HCT116 (cell line): ENCODE results near the gene B4GALT3. TPM values are rescaled to one million over a fixed set of nuclear protein-coding genes. Genes with fewer than 3 reads are reported as not detected.
A peak's percentile ranks its signal among the peaks of the same experiment; 100 is the strongest.

Experiments
- ATAC-seq: fragments of 200-7000 bp; cut with Tn5 transposase; 2 replicates; pipeline ENCODE4 v1.9.1; 2020; ENCODE audit warnings: mild to moderate bottlenecking, moderate library complexity
- BruUV-seq: library from RNA; stranded (reverse); fragments of 400-500 nt; replicated peaks from 2 replicates; lab custom pipeline; 2021; lab: Mats Ljungman, UMichigan
- CTCF ChIA-PET: fragments of 300-600 bp; sonication (Branson Sonifier 250); formaldehyde crosslinking; loops from one replicate; lab custom pipeline; 2021; ENCODE audit warnings: antibody characterized with exemption; lab: Charles Lee
- POLR2A ChIA-PET: fragments of 300-600, 350-600 bp; sonication (Branson Sonifier 250); formaldehyde crosslinking; loops from one replicate; lab custom pipeline; 2021; ENCODE audit warnings: antibody characterized with exemption; lab: Charles Lee
- RAD21 ChIA-PET, 2 experiments: fragments of 300-600 bp; sonication (Branson Sonifier 250); formaldehyde crosslinking; loops; one replicate each; lab custom pipeline; 2023; ENCODE audit warnings: low total read pairs in 2 of 2; ENCODE audit not compliant: uncharacterized antibody in 2 of 2, unreplicated experiment in 2 of 2, low non-redundant PET in 1 of 2; lab: Charles Lee
- DNase-seq: peaks from one replicate; pipeline ENCODE4 v3.0.0-alpha.2; 2010; ENCODE audit warnings: low read depth, low spot score
- H2AFZ ChIP-seq: fragments of 200-600 bp; shearing (Covaris generic), sonication (generic); 2 replicates; pipeline ENCODE4 v1.6.1; 2017; ENCODE audit warnings: low read depth, mixed run types, mixed read lengths, antibody characterized with exemption, low read length; ENCODE audit not compliant: poor library complexity, severe bottlenecking
- H3K27ac ChIP-seq: 2 replicates; pipeline ENCODE4 v1.5.1; 2012; ENCODE audit warnings: low read depth, low read length
- H3K27me3 ChIP-seq: fragments of 200-600 bp; sonication (generic); 2 replicates; pipeline ENCODE4 v1.6.1; 2016; ENCODE audit warnings: mixed run types, low read length, mixed read lengths; ENCODE audit not compliant: insufficient read depth
- H3K36me3 ChIP-seq, 2 experiments: fragments of 200-500 bp in 1 of 2; fragments of 200-600 bp in 1 of 2; sonication (Bioruptor generic) in 1 of 2; sonication (generic) in 1 of 2; 2 replicates each; pipeline versions ENCODE4 v1.5.1 to v1.6.1; 2014 to 2016; ENCODE audit warnings: low read length in 2 of 2, inconsistent platforms in 1 of 2, mixed read lengths in 1 of 2, mixed run types in 1 of 2; ENCODE audit not compliant: insufficient read depth in 2 of 2, control insufficient read depth in 1 of 2
- H3K4me1 ChIP-seq, 2 experiments: fragments of 200-600 bp in 1 of 2; sonication (generic) in 1 of 2; 2 replicates each; pipeline versions ENCODE4 v1.5.1 to v1.6.1; 2012 to 2017; ENCODE audit warnings: low read length in 2 of 2, inconsistent platforms in 1 of 2, mild to moderate bottlenecking in 1 of 2, mixed read lengths in 1 of 2, mixed run types in 1 of 2, moderate library complexity in 1 of 2; ENCODE audit not compliant: insufficient read depth in 2 of 2, control insufficient read depth in 1 of 2
- H3K4me2 ChIP-seq: fragments of 200-600 bp; sonication (generic); 2 replicates; pipeline ENCODE4 v1.6.1; 2017; ENCODE audit warnings: mixed run types, low read length, mixed read lengths
- H3K4me3 ChIP-seq, 2 experiments: fragments of 200-600 bp in 1 of 2; sonication (generic) in 1 of 2; replicated peaks in 1 of 2; 2 replicates each; pipeline ENCODE4 v1.5.1; 2011 to 2016; ENCODE audit warnings: low read length in 2 of 2, control low read depth in 1 of 2, low read depth in 1 of 2, mild to moderate bottlenecking in 1 of 2, mixed read lengths in 1 of 2, mixed run types in 1 of 2
- H3K79me2 ChIP-seq: fragments of 200-600 bp; sonication (generic); 2 replicates; pipeline ENCODE4 v1.6.1; 2017; ENCODE audit warnings: mild to moderate bottlenecking, mixed run types, low read length, moderate library complexity, mixed read lengths; ENCODE audit not compliant: insufficient read depth
- H3K9ac ChIP-seq: fragments of 200-600 bp; sonication (generic); 2 replicates; pipeline ENCODE4 v1.6.1; 2016; ENCODE audit warnings: low read length, mixed read lengths
- H3K9me2 ChIP-seq: fragments of 200-600 bp; sonication (generic), shearing (Covaris generic); 2 replicates; pipeline ENCODE4 v1.6.1; 2017; ENCODE audit warnings: mixed run types, mild to moderate bottlenecking, moderate library complexity; ENCODE audit not compliant: insufficient read depth
- H3K9me3 ChIP-seq, 2 experiments: fragments of 200-500 bp in 1 of 2; fragments of 200-600 bp in 1 of 2; sonication (Bioruptor generic) in 1 of 2; sonication (generic) in 1 of 2; 2 replicates each; pipeline ENCODE4 v1.6.1; 2014 to 2017; ENCODE audit warnings: low read length in 2 of 2, mixed read lengths in 2 of 2, inconsistent platforms in 1 of 2, low read depth in 1 of 2, mild to moderate bottlenecking in 1 of 2, mixed run types in 1 of 2, moderate library complexity in 1 of 2; ENCODE audit not compliant: control insufficient read depth in 1 of 2, insufficient read depth in 1 of 2
- H4K20me1 ChIP-seq: fragments of 200-600 bp; sonication (generic), shearing (Covaris generic); 2 replicates; pipeline ENCODE4 v1.6.1; 2017; ENCODE audit warnings: mixed run types, mild to moderate bottlenecking, moderate library complexity; ENCODE audit not compliant: insufficient read depth
- ATF3 ChIP-seq: IDR thresholded peaks from 2 replicates; pipeline ENCODE4 v1.6.1; 2012
- CBX3 ChIP-seq: IDR thresholded peaks from 2 replicates; pipeline ENCODE4 v1.6.1; 2012; ENCODE audit warnings: low read depth
- EGR1 ChIP-seq: IDR thresholded peaks from 2 replicates; pipeline ENCODE4 v1.6.1; 2012; ENCODE audit warnings: low read depth
- EZH2phosphoT487 ChIP-seq: fragments of 200-600 bp; IDR thresholded peaks from 2 replicates; pipeline ENCODE4 v1.6.1; 2018; ENCODE audit warnings: antibody characterized with exemption, borderline replicate concordance
- JUND ChIP-seq: IDR thresholded peaks from 2 replicates; pipeline ENCODE4 v1.6.1; 2012
- POLR2AphosphoS5 ChIP-seq: IDR thresholded peaks from 2 replicates; pipeline ENCODE4 v1.6.1; 2011; ENCODE audit warnings: mild to moderate bottlenecking, low read depth, low read length, moderate library complexity
- RAD21 ChIP-seq: IDR thresholded peaks from 2 replicates; pipeline ENCODE4 v1.6.1; 2012; ENCODE audit warnings: low read depth, mild to moderate bottlenecking
- SIN3A ChIP-seq: IDR thresholded peaks from 2 replicates; pipeline ENCODE4 v1.6.1; 2012; ENCODE audit warnings: low read depth
- SRF ChIP-seq: IDR thresholded peaks from 2 replicates; pipeline ENCODE4 v1.6.1; 2012; ENCODE audit warnings: low read depth
- TCF7L2 ChIP-seq: IDR thresholded peaks from 2 replicates; pipeline ENCODE4 v1.7.0; 2011; ENCODE audit warnings: borderline replicate concordance, inconsistent platforms; ENCODE audit not compliant: insufficient read depth, insufficient read length; ENCODE audit errors: extremely low read depth
- YY1 ChIP-seq: IDR thresholded peaks from 2 replicates; pipeline ENCODE4 v1.6.1; 2011; ENCODE audit warnings: low read length, low read depth, moderate library complexity, mild to moderate bottlenecking; ENCODE audit not compliant: insufficient replicate concordance; ENCODE audit errors: extremely low read depth
- ZFX ChIP-seq: fragments of 450-650 bp; IDR thresholded peaks from 2 replicates; pipeline ENCODE4 v1.6.1; 2017
- ZNF274 ChIP-seq: fragments of 200-500 bp; sonication (Bioruptor generic); IDR thresholded peaks from 2 replicates; pipeline ENCODE4 v1.6.1; 2014; ENCODE audit warnings: mild to moderate bottlenecking, low read depth, low read length, inconsistent platforms
- intact Hi-C: fragments of 100-400 bp; cut with micrococcal nuclease; formaldehyde crosslinking; loops from 2 replicates; pipeline ENCODE4 v1.10.0; 2022
- total RNA-seq: library from RNA; stranded (reverse); gene quantifications from one replicate; pipeline ENCODE4 v1.2.1, GENCODE V29; 2021; ENCODE audit not compliant: unreplicated experiment
- TF ChIP-seq, protein P1 (sequence below): IDR thresholded peaks from 2 replicates; pipeline ENCODE4 v1.6.1; 2012
- TF ChIP-seq, protein P2 (sequence below): IDR thresholded peaks from 2 replicates; pipeline ENCODE4 v1.6.1; 2012; ENCODE audit warnings: low read depth

B4GALT3 gene
- total RNA-seq, 1 experiment from 2014 or later: 53.7 TPM

DNA sequence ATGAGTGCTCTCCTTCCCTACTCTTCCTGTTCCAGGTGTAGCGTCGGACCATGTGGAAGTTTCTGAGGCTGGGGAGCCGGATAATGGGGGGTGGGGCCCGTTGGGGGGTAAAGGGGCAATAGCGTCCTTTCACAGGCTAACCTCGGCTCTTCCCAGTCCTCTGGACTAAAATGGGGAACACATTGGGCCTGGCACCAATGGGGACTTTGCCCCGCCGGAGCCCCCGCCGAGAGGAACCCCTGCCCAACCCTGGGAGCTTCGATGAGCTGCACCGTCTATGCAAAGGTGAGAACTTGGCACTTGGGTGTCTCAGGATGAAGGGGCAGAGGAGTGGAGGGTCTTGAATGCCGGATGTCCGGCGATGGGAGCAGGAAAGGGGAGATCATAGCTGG is 49.0 kb upstream of the B4GALT3 start:
- Histone ChIP-seq H4K20me1 (no peaks in the 10 kb centered on the region), H3K79me2 (no peaks in the 10 kb centered on the region), H3K4me2 (peak overlapping the region; percentile 93), H3K4me1 (peaks cover 14 to 24% of the 10 kb centered on the region in 2 experiments; a peak in 3 of 4 replicates), H3K9me2 (no peaks in the 10 kb centered on the region), H3K9ac (peak overlapping the region; percentile 72), H3K9me3 (no peaks in the 10 kb centered on the region), H3K27me3 (no peaks in the 10 kb centered on the region), H2AFZ (no peak overlapping the region), H3K4me3 (peak overlapping the region; percentile 66 to 72), H3K27ac (peak overlapping the region; percentile 69), H3K36me3 (peaks cover 4 to 17% of the 10 kb centered on the region in 2 experiments)
- POLR2A ChIA-PET: interaction anchor here (0.7 to 1.5 kb wide), 7 partner anchors 10 to 164 kb away, joined by 3 to 9 read pairs (median 4); partner anchors contain the start of gene PPOX
- ATAC-seq (no peak), DNase-seq (no peak)
- TF ChIP-seq EZH2phosphoT487: no peak
- TF ChIP-seq YY1: no peak
- TF ChIP-seq EGR1: no peak
- TF ChIP-seq CBX3: no peak
- no peak for TF ChIP-seq ZNF274
- no peak for TF ChIP-seq TCF7L2
- TF ChIP-seq, protein P1, sequence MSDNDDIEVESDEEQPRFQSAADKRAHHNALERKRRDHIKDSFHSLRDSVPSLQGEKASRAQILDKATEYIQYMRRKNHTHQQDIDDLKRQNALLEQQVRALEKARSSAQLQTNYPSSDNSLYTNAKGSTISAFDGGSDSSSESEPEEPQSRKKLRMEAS: no peak
- intact Hi-C loops: no loop called here
- BruUV-seq: no TSS peak
- CTCF ChIA-PET: interaction anchor here (0.8 to 3.1 kb wide), 22 partner anchors 10 to 446 kb away, joined by 3 to 46 read pairs (median 6); partner anchors contain the start of genes CFAP126, NDUFS2, NR1I3 and PPOX
- RAD21 ChIA-PET: interaction anchor here (0.7 to 1.2 kb wide), 3 partner anchors 13 to 206 kb away, joined by 3 read pairs; no protein-coding TSS in a partner anchor

DNA sequence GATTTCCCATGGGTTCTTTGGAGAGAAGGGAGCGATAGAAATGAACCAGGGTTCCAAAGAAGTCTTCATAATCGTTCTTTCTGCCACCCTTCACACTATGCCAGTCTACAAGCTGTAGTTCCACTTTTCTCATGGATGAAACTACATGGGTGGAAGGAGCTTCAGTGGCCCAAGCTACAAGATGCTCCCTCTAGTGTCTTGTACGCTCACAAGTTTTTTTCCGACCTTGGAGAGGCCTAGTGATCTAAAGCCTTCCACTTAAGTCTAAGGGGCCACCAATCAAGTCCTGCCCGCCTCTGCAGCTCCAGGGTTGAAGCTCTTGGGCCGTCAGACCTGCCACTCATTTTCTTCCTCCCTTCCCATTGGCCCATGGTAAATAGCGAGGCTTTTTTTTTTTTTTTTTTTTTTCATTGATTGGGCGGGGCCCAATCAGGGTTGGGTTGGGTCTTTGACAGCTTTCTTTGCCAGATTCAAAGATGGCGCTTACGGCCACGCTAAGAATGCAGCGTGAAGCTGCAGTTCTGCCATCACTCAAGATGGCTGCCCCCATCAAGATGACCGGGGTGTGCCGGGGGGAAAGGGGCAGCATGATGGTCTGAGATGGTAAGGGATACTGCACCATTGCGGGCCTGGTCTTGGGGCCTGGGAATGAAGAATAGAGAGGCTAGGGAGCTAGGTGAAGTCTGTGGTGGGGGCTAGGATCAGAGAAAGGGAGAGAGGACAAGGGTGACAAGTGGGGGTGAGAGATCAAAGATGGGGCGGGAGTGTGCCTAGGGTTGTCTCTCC is 48.4 kb upstream of the B4GALT3 start, which contains the start of gene TOMM40L:
TSS of gene TOMM40L (plus strand) at position 527 of the 786 bp plus-strand sequence. CDS start 430 bp downstream, outside the sequence.
- peak within 1 kb of the TSS; percentile 72 for H3K9ac ChIP-seq
- no peaks in the 10 kb centered on the region for H4K20me1 ChIP-seq
- H2AFZ ChIP-seq: peak within 1 kb of the TSS; percentile 48
- no peaks in the 10 kb centered on the region for H3K9me2 ChIP-seq
- ATAC-seq: peak; percentile 93
- H3K27me3 ChIP-seq: no peaks in the 10 kb centered on the region
- H3K36me3 ChIP-seq: peaks cover 4 to 17% of the 10 kb centered on the region in 2 experiments
- ChIA-PET CTCF (interaction anchor here (0.7 to 3.1 kb wide), 30 partner anchors 9 to 544 kb away, joined by 3 to 46 read pairs (median 5); partner anchors contain the start of genes CFAP126, DEDD, NDUFS2 and NR1I3), RAD21 (interaction anchor here (0.7 to 1.2 kb wide), 5 partner anchors 9 to 207 kb away, joined by 3 to 7 read pairs (median 3); no protein-coding TSS in a partner anchor), POLR2A (interaction anchor here (0.6 to 1.5 kb wide), 11 partner anchors 9 to 164 kb away, joined by 3 to 9 read pairs (median 4); partner anchors contain the start of genes NDUFS2 and PPOX)
- peak within 1 kb of the TSS; percentile 69 for H3K27ac ChIP-seq
- H3K79me2 ChIP-seq: no peaks in the 10 kb centered on the region
- peak within 1 kb of the TSS; percentile 66 to 72 for H3K4me3 ChIP-seq
- intact Hi-C loops: no loop called here
- no TSS peak for BruUV-seq
- DNase-seq: peak; percentile 99
- H3K4me1 ChIP-seq: peaks cover 14 to 24% of the 10 kb centered on the region in 2 experiments; a peak in 3 of 4 replicates
- H3K4me2 ChIP-seq: peak within 1 kb of the TSS; percentile 93
- no peaks in the 10 kb centered on the region for H3K9me3 ChIP-seq
- TF ChIP-seq POLR2AphosphoS5: no peak; the same call in 1 of the 2 replicates
- TF ChIP-seq JUND: no peak
- TF ChIP-seq CBX3: no peak; the same call in 1 of the 2 replicates
- TF ChIP-seq, protein P2, sequence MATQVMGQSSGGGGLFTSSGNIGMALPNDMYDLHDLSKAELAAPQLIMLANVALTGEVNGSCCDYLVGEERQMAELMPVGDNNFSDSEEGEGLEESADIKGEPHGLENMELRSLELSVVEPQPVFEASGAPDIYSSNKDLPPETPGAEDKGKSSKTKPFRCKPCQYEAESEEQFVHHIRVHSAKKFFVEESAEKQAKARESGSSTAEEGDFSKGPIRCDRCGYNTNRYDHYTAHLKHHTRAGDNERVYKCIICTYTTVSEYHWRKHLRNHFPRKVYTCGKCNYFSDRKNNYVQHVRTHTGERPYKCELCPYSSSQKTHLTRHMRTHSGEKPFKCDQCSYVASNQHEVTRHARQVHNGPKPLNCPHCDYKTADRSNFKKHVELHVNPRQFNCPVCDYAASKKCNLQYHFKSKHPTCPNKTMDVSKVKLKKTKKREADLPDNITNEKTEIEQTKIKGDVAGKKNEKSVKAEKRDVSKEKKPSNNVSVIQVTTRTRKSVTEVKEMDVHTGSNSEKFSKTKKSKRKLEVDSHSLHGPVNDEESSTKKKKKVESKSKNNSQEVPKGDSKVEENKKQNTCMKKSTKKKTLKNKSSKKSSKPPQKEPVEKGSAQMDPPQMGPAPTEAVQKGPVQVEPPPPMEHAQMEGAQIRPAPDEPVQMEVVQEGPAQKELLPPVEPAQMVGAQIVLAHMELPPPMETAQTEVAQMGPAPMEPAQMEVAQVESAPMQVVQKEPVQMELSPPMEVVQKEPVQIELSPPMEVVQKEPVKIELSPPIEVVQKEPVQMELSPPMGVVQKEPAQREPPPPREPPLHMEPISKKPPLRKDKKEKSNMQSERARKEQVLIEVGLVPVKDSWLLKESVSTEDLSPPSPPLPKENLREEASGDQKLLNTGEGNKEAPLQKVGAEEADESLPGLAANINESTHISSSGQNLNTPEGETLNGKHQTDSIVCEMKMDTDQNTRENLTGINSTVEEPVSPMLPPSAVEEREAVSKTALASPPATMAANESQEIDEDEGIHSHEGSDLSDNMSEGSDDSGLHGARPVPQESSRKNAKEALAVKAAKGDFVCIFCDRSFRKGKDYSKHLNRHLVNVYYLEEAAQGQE: no peak
- peak; percentile 30 for TF ChIP-seq TCF7L2
- TF ChIP-seq ATF3: no peak
- peak; percentile 100 for TF ChIP-seq YY1
- TF ChIP-seq SRF: no peak
- no peak for TF ChIP-seq ZFX
- no peak for TF ChIP-seq SIN3A
- peak; percentile 54 for TF ChIP-seq RAD21
